NCI-H345 treated with DMSO at 0.1 percent for 48 hours (cell line): ENCODE results near the gene SDC1.

Experiments
- DNase-seq: peaks from one replicate; lab custom pipeline; 2025; ENCODE audit not compliant: unreplicated experiment; lab: John Stamatoyannopoulos, UW

SDC1 gene

DNA sequence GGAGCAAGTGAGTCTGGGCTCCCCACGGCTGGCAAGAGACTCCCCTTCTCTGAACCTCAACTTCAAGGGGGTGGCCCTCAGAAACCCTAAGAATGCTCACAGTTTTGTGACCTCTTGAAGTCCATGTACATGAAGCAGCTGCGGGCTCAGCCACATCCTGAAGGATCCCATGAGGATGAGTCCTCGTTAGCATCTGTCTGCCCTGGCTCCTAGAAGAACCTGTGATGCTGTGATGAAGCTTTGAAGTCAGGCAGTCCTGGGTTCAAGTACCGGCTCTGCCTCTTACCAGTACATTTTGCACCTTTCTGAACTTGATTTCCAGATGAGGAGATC, 38.1 kb downstream of the SDC1 start:
- DNase-seq, result no peak

DNA sequence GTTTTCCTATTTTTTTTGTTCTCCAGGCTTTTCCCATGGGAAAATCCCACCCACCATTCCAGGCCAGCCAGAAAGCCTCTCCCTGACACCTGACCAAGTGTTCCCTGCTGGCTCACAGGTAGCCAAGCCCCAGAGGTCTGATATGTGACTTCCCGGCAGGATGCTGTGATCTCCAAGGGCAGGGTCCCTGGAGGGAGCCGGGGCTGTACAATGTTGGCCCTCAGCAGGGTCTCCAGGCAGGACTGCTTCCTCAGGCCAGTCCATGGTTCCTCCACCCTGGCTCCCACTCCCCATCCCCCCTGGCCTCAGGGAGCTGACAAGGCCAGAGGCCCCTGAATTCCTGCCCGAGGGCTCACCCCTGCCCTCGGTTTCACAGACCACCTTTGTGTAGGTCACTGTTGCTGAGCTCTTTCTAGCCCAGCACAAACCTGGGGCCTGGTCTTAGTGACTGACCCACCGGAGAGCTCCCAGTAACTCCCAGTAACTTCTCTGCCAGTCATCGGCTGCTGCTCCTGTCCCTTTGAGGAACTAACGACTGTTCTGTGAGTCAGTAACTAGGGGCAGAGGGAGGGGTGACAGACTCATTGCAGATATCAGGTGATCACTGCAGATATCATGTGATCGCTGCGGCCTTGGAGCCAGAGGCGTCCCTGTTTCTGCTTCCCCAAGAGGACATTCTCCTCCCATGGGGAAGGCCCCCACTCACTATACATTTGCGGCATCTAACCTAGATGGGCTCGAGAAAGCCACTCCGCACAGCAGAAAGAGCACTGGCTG, 38.7 kb downstream of the SDC1 start:
- DNase-seq, result no peak

DNA sequence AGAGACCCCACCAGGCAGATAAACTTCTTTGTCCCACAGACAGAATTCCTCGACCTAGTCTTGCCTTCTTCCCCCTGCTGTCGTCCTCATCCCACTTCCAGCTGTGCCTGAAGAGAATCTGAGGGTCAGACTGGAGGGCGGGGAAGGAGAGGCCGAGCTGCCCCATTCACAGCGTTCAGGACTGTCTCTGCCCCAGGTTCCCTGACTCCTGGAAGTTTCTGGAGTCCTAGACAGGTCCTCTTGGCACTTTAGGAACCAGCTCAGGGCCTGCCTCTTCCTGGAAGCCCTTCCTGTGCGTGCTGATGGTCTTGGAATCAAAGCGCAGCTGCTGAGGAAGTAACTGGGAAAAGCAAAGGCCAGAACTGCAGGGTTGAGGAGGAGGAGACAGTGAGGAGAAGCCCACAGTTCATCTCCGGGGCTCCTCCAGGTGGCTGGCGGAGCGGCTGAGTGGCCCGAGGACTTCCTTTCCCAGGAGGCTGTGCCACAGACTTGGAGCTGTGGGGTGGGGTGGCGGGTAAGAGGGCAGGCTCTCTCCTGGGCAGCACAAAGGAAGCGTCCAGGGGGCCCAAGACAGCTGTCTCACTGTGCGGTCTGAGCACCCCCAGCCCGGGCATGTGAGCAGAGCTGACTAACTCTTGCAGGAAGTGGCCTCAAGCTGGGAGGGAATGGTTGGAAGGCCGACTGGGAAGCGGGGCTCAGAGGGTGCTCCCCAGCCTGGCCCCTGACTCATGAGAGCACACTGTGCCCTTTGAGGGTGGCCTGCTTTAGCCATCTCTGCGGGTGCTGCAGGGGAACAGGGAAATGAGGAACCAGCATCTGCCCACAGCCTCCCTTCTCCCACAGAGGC, 39.5 kb downstream of the SDC1 start:
- DNase-seq, result no peak

- DNase-seq, result no peak
Observed at GRCh38 chr2:20184067-20184938, 40.6 kb downstream of the SDC1 start.

GRCh38 chr2:20183373-20183772, 41.6 kb downstream of the SDC1 start:
- DNase-seq, result no peak

- no peak for DNase-seq
Observed at GRCh38 chr2:20182241-20182931, 42.5 kb downstream of the SDC1 start.

- no peak for DNase-seq
Observed at GRCh38 chr2:20181761-20182160, 43.2 kb downstream of the SDC1 start.

DNA sequence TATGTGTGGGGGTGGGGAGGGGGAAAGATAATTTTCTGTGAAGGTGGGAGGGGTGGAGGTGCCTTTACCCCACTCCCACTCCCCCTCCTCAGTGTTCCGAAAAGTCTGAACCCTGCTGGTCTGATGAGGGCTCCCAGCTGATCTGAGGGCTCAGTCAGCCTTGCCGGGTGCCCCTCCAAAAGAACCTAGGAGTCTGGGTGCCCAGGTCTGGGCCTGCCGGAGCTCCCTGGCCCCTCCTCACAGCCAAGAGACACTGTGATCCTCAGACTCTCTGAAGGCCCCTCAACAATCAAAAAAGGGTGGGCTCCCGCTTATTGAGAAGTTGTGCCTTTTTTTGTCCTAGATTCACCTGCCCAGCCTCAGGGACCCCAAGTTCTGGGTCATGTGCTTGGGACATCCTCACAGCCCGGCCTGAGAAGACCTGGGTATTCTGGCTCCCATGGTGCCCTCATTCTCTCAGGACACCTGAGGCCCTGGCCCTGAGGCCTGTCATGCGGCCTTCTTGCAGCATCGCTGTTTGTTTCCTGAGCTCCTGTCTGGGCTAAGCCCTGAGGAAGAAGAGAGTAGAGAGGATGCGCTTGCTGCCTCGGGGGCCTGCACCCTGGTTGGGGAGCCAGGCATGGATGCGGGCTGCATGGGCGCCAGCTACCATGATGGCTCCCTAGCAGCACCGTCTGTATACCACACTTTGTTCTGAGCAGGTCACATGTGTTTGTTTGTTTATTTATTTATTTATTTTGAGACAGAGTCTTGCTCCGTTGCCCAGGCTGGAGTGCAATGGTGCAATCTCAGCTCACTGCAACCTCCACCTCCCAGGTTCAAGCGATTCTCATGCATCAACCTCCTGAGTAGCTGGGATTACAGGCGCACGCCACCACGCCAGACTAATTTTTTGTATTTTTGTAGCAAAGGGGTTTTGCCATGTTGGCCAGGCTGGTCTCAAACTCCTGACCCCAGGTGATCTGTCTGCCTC, 44.0 kb downstream of the SDC1 start:
- no peak for DNase-seq

DNA sequence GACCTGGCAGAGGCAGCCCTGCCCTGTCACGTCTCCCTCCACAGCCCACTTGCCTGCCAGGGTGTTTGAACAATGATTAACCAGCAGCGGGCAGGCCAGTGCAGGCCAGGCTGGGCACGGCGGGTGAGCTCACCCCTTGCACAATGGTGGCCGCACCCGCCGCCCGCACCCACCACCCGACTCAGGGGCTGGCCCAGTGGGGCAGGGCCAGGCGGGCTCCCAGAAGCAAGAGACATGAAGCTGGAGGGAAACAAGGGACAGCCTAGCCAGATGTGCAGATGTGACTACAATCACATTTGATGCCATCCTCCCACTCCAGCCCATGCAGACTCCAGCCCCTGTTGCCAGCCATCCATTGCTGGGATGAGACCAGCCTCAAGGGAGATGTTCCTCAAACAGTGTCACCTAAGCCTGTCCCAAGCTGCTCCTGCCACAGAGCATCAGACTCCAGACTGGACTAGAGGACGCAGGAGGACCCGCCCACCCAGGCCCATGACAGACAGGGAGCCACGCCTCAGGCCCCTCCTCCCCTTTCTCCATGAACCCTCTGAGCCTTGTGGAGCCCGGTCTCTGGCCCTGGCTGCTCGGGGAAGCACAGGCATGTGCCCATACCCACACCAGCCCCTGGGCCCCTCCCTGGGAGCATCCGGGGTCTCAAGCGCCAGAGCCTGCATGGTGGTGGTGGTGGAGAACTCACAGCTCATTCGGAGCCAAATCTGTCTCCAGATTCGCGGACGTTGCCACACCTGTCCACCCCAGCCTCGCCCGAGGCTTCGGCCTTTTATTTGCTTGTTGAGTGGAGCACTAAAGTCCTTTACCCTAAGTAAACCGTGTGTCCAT, 45.0 kb downstream of the SDC1 start:
- DNase-seq, result no peak

DNA sequence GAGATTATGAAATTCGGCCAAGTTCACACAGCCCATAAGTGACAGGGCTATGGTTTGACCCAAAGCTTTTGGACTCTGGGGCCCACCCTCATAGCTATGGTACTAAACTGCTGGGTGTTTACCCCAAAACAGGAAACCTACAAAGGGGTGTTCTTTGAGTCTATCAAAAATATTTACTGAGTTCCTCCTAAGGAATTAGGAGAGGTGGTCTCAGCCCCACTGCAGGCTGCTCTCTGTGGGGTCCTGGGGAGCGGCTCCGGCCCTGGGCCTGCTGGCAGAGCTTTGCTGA, 45.5 kb downstream of the SDC1 start:
- no peak for DNase-seq

DNA sequence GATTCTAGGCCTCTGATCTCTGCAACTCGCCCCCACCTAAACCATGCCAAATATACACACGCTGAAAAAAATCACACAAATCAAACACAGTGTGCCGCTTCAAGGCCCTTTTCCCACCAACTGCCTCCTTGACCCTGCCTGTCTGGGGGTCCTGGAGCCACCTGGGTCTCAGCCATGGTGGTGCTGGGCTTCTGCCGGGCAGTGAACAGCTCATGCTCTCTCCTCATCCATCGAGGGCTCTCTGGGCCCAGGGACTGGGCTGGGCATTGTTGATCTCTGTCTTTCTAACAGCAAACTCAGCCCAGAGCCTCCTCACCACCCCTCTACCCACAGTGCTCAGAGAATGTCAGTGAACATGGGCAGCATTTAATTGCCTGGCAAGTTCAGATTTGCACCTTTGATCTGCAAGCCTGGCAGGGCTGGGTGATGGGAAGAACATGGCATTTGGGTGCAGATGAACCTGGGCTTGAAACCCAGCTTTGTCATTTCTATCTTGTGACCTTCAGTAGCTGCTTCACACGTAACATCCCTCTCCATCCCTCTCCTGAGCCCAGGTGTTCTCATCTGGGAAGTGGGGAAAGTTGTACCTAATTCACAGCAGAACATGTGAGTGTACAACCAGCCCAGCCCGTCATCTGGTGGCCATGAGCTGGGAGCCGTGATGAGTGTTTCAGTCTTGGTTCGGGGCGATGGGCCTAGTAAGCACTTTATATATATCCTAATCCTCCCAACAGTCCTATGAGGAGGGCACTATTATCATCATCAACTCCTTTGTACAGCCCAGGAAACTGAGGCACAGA, 46.1 kb downstream of the SDC1 start:
- DNase-seq, result no peak

DNA sequence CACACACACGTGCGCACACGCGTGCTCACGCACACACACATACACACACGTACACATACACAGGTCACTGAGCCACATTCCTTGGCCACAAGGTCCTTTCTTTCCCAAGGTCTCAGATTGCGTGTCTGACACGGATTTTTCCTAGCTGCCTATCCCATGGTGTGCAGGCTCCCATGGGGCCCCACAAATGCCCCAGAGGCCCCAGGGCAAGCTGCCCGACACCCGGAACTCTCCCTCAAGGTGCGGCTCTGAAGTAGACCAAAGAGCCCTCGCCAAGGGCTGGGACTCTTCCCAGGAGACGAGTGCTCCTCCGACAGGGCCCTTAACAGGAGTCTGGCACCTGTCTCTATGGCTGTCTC, 46.7 kb downstream of the SDC1 start:
- no peak for DNase-seq

- DNase-seq, result no peak
Observed at GRCh38 chr2:20177556-20178248, 47.2 kb downstream of the SDC1 start.

DNA sequence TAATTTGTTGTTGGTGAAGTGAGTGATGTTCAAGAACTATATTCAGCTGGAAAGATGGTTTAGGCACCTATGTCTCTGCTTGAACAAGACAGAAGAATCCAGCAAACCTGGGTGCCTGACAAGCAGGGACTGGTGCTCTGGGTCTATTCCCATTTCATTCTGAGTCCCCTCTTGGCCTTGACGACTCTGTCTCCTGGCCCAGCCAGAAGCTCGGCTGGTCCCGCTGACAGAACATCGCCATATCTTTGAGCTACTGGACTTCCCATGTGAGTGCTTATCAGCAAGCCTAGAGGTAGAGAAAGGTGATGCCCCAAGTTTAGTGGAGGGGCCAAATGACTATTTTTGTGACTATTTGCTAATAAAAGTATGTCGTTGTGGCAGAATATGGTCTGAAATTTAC, 48.2 kb downstream of the SDC1 start:
- DNase-seq, result no peak

DNA sequence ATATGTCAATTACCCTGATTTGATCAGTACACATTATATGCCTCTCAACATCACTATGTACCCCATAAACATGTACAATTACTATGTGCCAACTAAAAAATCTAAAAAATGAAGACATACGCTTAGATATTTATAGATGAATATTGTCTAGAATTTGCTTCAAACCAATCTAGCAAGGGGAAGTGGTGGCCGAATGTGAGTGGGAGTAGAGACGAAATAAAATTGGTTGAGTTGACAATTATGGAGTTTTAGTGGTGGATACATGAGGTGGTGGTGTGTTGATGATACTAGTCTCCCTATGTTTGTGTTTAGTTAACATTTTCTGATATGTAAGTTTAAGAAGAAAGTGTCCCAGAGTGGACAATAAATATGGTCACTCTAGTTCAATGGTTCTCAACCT, 49.0 kb downstream of the SDC1 start:
- no peak for DNase-seq

DNA sequence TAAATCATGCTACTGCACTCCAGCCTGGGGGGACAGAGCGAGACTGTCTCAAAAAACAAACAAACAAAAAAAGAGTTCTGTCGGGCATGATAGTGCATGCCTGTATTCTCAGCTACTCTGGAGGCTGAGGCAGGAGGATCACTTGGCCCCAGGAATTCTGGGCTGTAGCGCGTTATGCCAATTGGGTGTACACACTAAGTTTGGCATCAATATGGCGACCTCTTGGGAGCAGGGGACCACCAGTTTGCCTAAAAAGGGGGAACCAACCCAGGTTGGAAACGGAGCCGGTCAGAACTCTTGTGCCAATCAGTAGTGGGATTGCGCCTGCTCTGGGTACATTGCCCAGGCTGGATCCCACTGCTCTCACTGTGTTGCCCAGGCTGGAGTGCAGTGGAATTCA, 49.7 kb downstream of the SDC1 start:
- no peak for DNase-seq

DNA sequence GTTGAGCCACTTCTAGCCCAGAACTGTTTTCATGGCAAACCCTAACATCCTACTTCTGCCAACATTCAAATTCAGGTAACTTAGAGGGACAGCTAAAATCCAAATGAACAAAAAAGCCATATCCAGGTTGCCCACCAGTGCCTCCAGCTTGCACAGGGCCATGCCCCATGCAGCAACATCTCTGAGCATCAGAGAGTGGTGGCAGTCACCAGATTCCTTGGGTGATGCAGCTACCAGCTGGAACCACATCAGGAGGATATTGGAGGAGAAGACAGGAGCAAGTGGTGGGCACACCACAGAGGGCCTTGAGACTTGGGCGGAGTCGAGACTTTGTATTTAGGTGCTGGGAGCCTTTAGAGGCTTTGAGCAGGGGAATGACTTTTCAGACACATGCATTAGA, 50.5 kb downstream of the SDC1 start:
- no peak for DNase-seq
